22Rv1 (cell line): ENCODE results near the gene FOSL1.
A peak's percentile ranks its signal among the peaks of the same experiment; 100 is the strongest.

Experiments used
- H3K27ac ChIP-seq: fragments of 450-650 bp; 2 replicates; pipeline ENCODE4 v1.5.1; 2017
- CTCF ChIP-seq: fragments of 450-650 bp; IDR thresholded peaks from 2 replicates; pipeline ENCODE4 v1.5.1; 2017; ENCODE audit warnings: mild to moderate bottlenecking
- ZFX ChIP-seq: fragments of 450-650 bp; IDR thresholded peaks from 2 replicates; pipeline ENCODE4 v1.6.1; 2017; ENCODE audit warnings: antibody characterized with exemption, borderline replicate concordance

Gene FOSL1

GRCh38 chr11:65944767-65945166 is 44.6 kb upstream of the FOSL1 start:
- no peak overlapping the region for H3K27ac ChIP-seq
- TF ChIP-seq ZFX (no peak), CTCF (no peak)

- TF ChIP-seq ZFX (no peak), CTCF (no peak)
Observed at GRCh38 chr11:65944191-65944590, 44.0 kb upstream of the FOSL1 start.

GRCh38 chr11:65942531-65942930 is 42.3 kb upstream of the FOSL1 start:
- no peak overlapping the region for H3K27ac ChIP-seq
- TF ChIP-seq CTCF (no peak), ZFX (no peak)

More at GRCh38 chr11:65944191-65944590, 44.0 kb upstream of the FOSL1 start:
- no peak overlapping the region for H3K27ac ChIP-seq

- TF ChIP-seq CTCF (no peak), ZFX (no peak)
- H3K27ac ChIP-seq = no peak overlapping the region
Observed at GRCh38 chr11:65941720-65942310, 41.6 kb upstream of the FOSL1 start.

- no peak overlapping the region for H3K27ac ChIP-seq
- TF ChIP-seq ZFX = no peak
- no peak for TF ChIP-seq CTCF
Observed at GRCh38 chr11:65937766-65938165, 37.6 kb upstream of the FOSL1 start.

- H3K27ac ChIP-seq = no peak overlapping the region
Observed at GRCh38 chr11:65934014-65934413, 33.8 kb upstream of the FOSL1 start.

GRCh38 chr11:65932558-65932919 is 32.4 kb upstream of the FOSL1 start:
- no peak overlapping the region for H3K27ac ChIP-seq

More at GRCh38 chr11:65934014-65934413, 33.8 kb upstream of the FOSL1 start:
- TF ChIP-seq CTCF (no peak), ZFX (no peak)

More at GRCh38 chr11:65932558-65932919, 32.4 kb upstream of the FOSL1 start:
- TF ChIP-seq ZFX = no peak
- TF ChIP-seq CTCF = peak; percentile 43
